SK-N-SH (cell line): ENCODE results near the gene C4orf50. TPM values are rescaled to one million over a fixed set of nuclear protein-coding genes. Genes with fewer than 3 reads are reported as not detected.

ENCODE experiments used
- CTCF ChIA-PET: fragments of 300-600, 350-600 bp; formaldehyde crosslinking; extraction: SDS; loops from one replicate; lab custom pipeline; 2021; lab: Yijun Ruan, JAX
- POLR2A ChIA-PET: fragments of 350-600 bp; sonication (Branson Sonifier 250); formaldehyde crosslinking; extraction: SDS; loops from one replicate; lab custom pipeline; 2020; ENCODE audit warnings: antibody characterized with exemption, inconsistent platforms; lab: Yijun Ruan, JAX
- DNase-seq: peaks from one replicate; pipeline ENCODE4 v3.0.0; 2012
- H2AFZ ChIP-seq: fragments of 200-600 bp; sonication (generic); 2 replicates; pipeline ENCODE4 v1.8.1; 2016; ENCODE audit warnings: antibody characterized with exemption, mild to moderate bottlenecking, low read depth
- H3F3A ChIP-seq: fragments of 200-600 bp; sonication (generic); replicated peaks from 2 replicates; pipeline ENCODE3; 2016; ENCODE audit warnings: antibody characterized with exemption, mild to moderate bottlenecking; ENCODE audit not compliant: insufficient read depth
- H3K27ac ChIP-seq, 2 experiments: fragments of 200-500 bp in 1 of 2; fragments of 200-600 bp in 1 of 2; sonication (Bioruptor generic) in 1 of 2; sonication (generic), shearing (Covaris generic) in 1 of 2; 2 replicates each; pipeline versions ENCODE4 v1.5.1 to v1.6.1; 2014 to 2016; ENCODE audit warnings: low read depth in 2 of 2, inconsistent platforms in 1 of 2, low read length in 1 of 2, mild to moderate bottlenecking in 1 of 2, mixed read lengths in 1 of 2
- H3K27me3 ChIP-seq: fragments of 200-600 bp; sonication (generic), shearing (Covaris generic); 2 replicates; pipeline ENCODE4 v1.6.1; 2016; ENCODE audit warnings: mixed run types; ENCODE audit not compliant: insufficient read depth
- H3K36me3 ChIP-seq, 2 experiments: fragments of 200-500 bp in 1 of 2; fragments of 200-600 bp in 1 of 2; sonication (Bioruptor generic) in 1 of 2; sonication (generic) in 1 of 2; replicated peaks in 1 of 2; 2 replicates each; pipeline versions ENCODE3 to v1.5.1; 2014 to 2016; ENCODE audit warnings: low read length in 1 of 2, mild to moderate bottlenecking in 1 of 2; ENCODE audit not compliant: insufficient read depth in 2 of 2, control insufficient read depth in 1 of 2
- H3K4me1 ChIP-seq, 2 experiments: fragments of 200-500 bp in 1 of 2; fragments of 200-600 bp in 1 of 2; sonication (Bioruptor generic) in 1 of 2; sonication (generic), shearing (Covaris generic) in 1 of 2; 2 replicates each; pipeline versions ENCODE4 v1.5.1 to v1.6.1; 2014 to 2016; ENCODE audit warnings: low read depth in 1 of 2, low read length in 1 of 2, mixed run types in 1 of 2; ENCODE audit not compliant: insufficient read depth in 2 of 2, control insufficient read depth in 1 of 2
- H3K4me2 ChIP-seq: fragments of 200-600 bp; sonication (generic), shearing (Covaris generic); 2 replicates; pipeline ENCODE4 v1.6.1; 2017; ENCODE audit warnings: mixed run types
- H3K4me3 ChIP-seq, 2 experiments: fragments of 200-500 bp in 1 of 2; fragments of 200-600 bp in 1 of 2; sonication (Bioruptor generic) in 1 of 2; sonication (generic), shearing (Covaris generic) in 1 of 2; 2 replicates each; pipeline versions ENCODE4 v1.5.1 to v1.8.1; 2014 to 2016; ENCODE audit warnings: low read depth in 2 of 2, inconsistent platforms in 1 of 2, low read length in 1 of 2, mild to moderate bottlenecking in 1 of 2, mixed read lengths in 1 of 2, moderate library complexity in 1 of 2
- H3K79me2 ChIP-seq: fragments of 200-600 bp; sonication (generic); 2 replicates; pipeline ENCODE4 v1.8.1; 2017; ENCODE audit warnings: mild to moderate bottlenecking; ENCODE audit not compliant: insufficient read depth
- H3K9ac ChIP-seq: fragments of 200-600 bp; sonication (generic); 2 replicates; pipeline ENCODE4 v1.6.1; 2017; ENCODE audit warnings: mixed run types
- H3K9me2 ChIP-seq: fragments of 200-600 bp; sonication (generic); 2 replicates; pipeline ENCODE4 v1.6.1; 2017; ENCODE audit warnings: mixed run types
- H3K9me3 ChIP-seq: fragments of 200-600 bp; sonication (generic); 2 replicates; pipeline ENCODE4 v1.6.1; 2017; ENCODE audit warnings: mixed run types, mild to moderate bottlenecking, moderate library complexity
- H4K20me1 ChIP-seq: fragments of 200-600 bp; sonication (generic); 2 replicates; pipeline ENCODE4 v1.6.1; 2017; ENCODE audit warnings: mild to moderate bottlenecking, mixed run types; ENCODE audit not compliant: insufficient read depth
- CTCF ChIP-seq: fragments of 200-600 bp; sonication (generic); IDR thresholded peaks from 2 replicates; pipeline ENCODE4 v1.6.1; 2017; ENCODE audit warnings: antibody characterized with exemption, mild to moderate bottlenecking, moderate library complexity
- ELF1 ChIP-seq: IDR thresholded peaks from 2 replicates; pipeline ENCODE4 v1.4.0; 2012
- EP300 ChIP-seq, 2 experiments: IDR thresholded peaks; 2 replicates each; pipeline versions ENCODE4 v1.4.0 to v1.6.1; 2012; ENCODE audit warnings: borderline replicate concordance in 1 of 2, low read depth in 1 of 2, low read length in 1 of 2
- EZH2phosphoT487 ChIP-seq: fragments of 200-600 bp; sonication (generic); IDR thresholded peaks from 2 replicates; pipeline ENCODE4 v1.6.1; 2017; ENCODE audit warnings: low read depth, mixed run types, mild to moderate bottlenecking, antibody characterized with exemption, moderate library complexity, borderline replicate concordance
- GABPA ChIP-seq: IDR thresholded peaks from 2 replicates; pipeline ENCODE4 v1.4.0; 2012; ENCODE audit warnings: low read depth, mild to moderate bottlenecking
- IRF3 ChIP-seq: fragments of 150-350 bp; IDR thresholded peaks from 2 replicates; pipeline ENCODE4 v1.6.1; 2016; ENCODE audit warnings: mild to moderate bottlenecking, low read depth, low read length
- JUND ChIP-seq: IDR thresholded peaks from 2 replicates; pipeline ENCODE4 v1.4.0; 2012
- MXI1 ChIP-seq: IDR thresholded peaks from 2 replicates; pipeline ENCODE4 v1.6.1; 2012; ENCODE audit warnings: mild to moderate bottlenecking, low read depth, low read length, improper control_type of control experiment
- NFIC ChIP-seq: IDR thresholded peaks from 2 replicates; pipeline ENCODE4 v1.4.0; 2012; ENCODE audit warnings: borderline replicate concordance
- POLR2AphosphoS5 ChIP-seq: IDR thresholded peaks from 2 replicates; pipeline ENCODE4 v1.6.1; 2012; ENCODE audit warnings: low read depth, low read length
- RAD21 ChIP-seq: IDR thresholded peaks from 2 replicates; pipeline ENCODE4 v1.6.1; 2012; ENCODE audit warnings: mild to moderate bottlenecking, low read length
- RCOR1 ChIP-seq: fragments of 150-350 bp; IDR thresholded peaks from 2 replicates; pipeline ENCODE4 v1.6.1; 2017; ENCODE audit warnings: antibody characterized with exemption, low read length
- RFX5 ChIP-seq: IDR thresholded peaks from 2 replicates; pipeline ENCODE4 v1.6.1; 2012; ENCODE audit warnings: mild to moderate bottlenecking, improper control_type of control experiment, low read length
- RXRA ChIP-seq: IDR thresholded peaks from 2 replicates; pipeline ENCODE4 v1.4.0; 2012; ENCODE audit warnings: low read depth, mild to moderate bottlenecking, borderline replicate concordance
- SIN3A ChIP-seq: IDR thresholded peaks from 2 replicates; pipeline ENCODE4 v1.6.1; 2012; ENCODE audit warnings: low read depth, mild to moderate bottlenecking, low read length, moderate library complexity, borderline replicate concordance
- SMC3 ChIP-seq: IDR thresholded peaks from 2 replicates; pipeline ENCODE4 v1.6.1; 2012; ENCODE audit warnings: low read depth, low read length, improper control_type of control experiment
- TCF12 ChIP-seq: IDR thresholded peaks from 2 replicates; pipeline ENCODE4 v1.4.0; 2012
- TEAD4 ChIP-seq: IDR thresholded peaks from 2 replicates; pipeline ENCODE4 v1.4.0; 2012; ENCODE audit warnings: mild to moderate bottlenecking, borderline replicate concordance; ENCODE audit not compliant: insufficient read depth
- USF1 ChIP-seq: IDR thresholded peaks from 2 replicates; pipeline ENCODE4 v1.4.0; 2012; ENCODE audit warnings: low read depth, borderline replicate concordance
- YY1 ChIP-seq: IDR thresholded peaks from 2 replicates; pipeline ENCODE4 v1.4.0; 2012; ENCODE audit warnings: low read depth, mild to moderate bottlenecking
- ZBTB33 ChIP-seq: IDR thresholded peaks from 2 replicates; pipeline ENCODE4 v1.4.0; 2012; ENCODE audit warnings: low read depth, borderline replicate concordance
- WGBS: methylation state at CpG from one replicate; pipeline ENCODE4 v1.1.6; 2017; ENCODE audit warnings: low lambda C conversion rate; 5-methylcytosine and 5-hydroxymethylcytosine counted together
- polyA plus RNA-seq, 3 experiments: library from polyadenylated mRNA; depleted of rRNA; stranded (reverse); fragments of >200 nt; gene quantifications; 2 replicates each; pipeline ENCODE4 v1.2.3, GENCODE V29; 2012

C4orf50 gene
- polyA plus RNA-seq, 1 of the 3 experiments (the other 2 are of a cell fraction): under 0.01 TPM

- Histone ChIP-seq H3K36me3 (no peaks in the 10 kb centered on the region), H3K27ac (no peak overlapping the region), H3K9me2 (no peaks in the 10 kb centered on the region), H3K4me3 (no peak overlapping the region; a peak in 1 of 4 replicates), H2AFZ (no peak overlapping the region), H3K4me2 (no peak overlapping the region), H3K79me2 (no peaks in the 10 kb centered on the region), H3K9ac (no peak overlapping the region), H3K9me3 (no peaks in the 10 kb centered on the region), H3K27me3 (no peaks in the 10 kb centered on the region), H3K4me1 (no peaks in the 10 kb centered on the region; a peak in 1 of 4 replicates), H4K20me1 (no peaks in the 10 kb centered on the region), H3F3A (no peaks in the 10 kb centered on the region)
- CTCF ChIA-PET: interaction anchor here (0.6 to 5.2 kb wide), 39 partner anchors 9 to 247 kb away, joined by 3 to 80 read pairs (median 4); no protein-coding TSS in a partner anchor
- TF ChIP-seq RFX5 (no peak), SMC3 (0 out of 2 replicates have a peak, but pooled peaks have one; percentile 7), TCF12 (no peak), CTCF (peak; percentile 60), JUND (no peak), RXRA (no peak), IRF3 (no peak), ZBTB33 (no peak), RAD21 (peak; percentile 64), NFIC (no peak), YY1 (no peak), TEAD4 (no peak), RCOR1 (no peak), ELF1 (no peak), SIN3A (no peak), MXI1 (no peak), GABPA (no peak), EZH2phosphoT487 (no peak), USF1 (no peak), POLR2AphosphoS5 (no peak), EP300 (IDR thresholded peaks at IDR 0.05; ENCODE audit: borderline replicate concordance in 1 of 2, low read depth in 1 of 2, low read length in 1 of 2) (no peak)
- peak; percentile 72 for DNase-seq
- 34% methylated on average over 22 of the region's 22 CpGs for WGBS
- POLR2A ChIA-PET: no interaction called here
These were observed 1.4 kb upstream of the C4orf50 start for GRCh38 chr4:6019316-6020263.
